Neural cell (in vitro differentiated cells): Measurements from ENCODE around the gene MTHFD1L. TPM values are rescaled to one million over a fixed set of nuclear protein-coding genes. Genes with fewer than 3 reads are reported as not detected.

Experiments
- H2AFZ ChIP-seq: fragments of 200-600, 300-800 bp; sonication (generic), shearing (Covaris generic); 2 replicates; pipeline ENCODE4 v1.6.0; 2014; ENCODE audit warnings: low read depth, mild to moderate bottlenecking, antibody characterized with exemption, low read length, moderate library complexity
- H3F3A ChIP-seq: fragments of 200-600 bp; shearing (Covaris generic); 2 replicates; pipeline ENCODE4 v1.6.1; 2016; ENCODE audit warnings: mild to moderate bottlenecking, moderate library complexity, mixed read lengths, antibody characterized with exemption, low read length; ENCODE audit not compliant: insufficient read depth, poor library complexity, severe bottlenecking
- H3K27ac ChIP-seq: fragments of 200-600, 300-800 bp; sonication (generic), shearing (Covaris generic); 2 replicates; pipeline ENCODE4 v1.5.1; 2014; ENCODE audit warnings: mild to moderate bottlenecking, low read length, moderate library complexity
- H3K27me3 ChIP-seq: fragments of 300-800, 200-600 bp; sonication (generic), shearing (Covaris generic); 2 replicates; pipeline ENCODE4 v1.6.0; 2014; ENCODE audit warnings: mild to moderate bottlenecking, low read depth, low read length, moderate library complexity; ENCODE audit not compliant: insufficient read depth
- H3K36me3 ChIP-seq: fragments of 300-800, 200-600 bp; sonication (generic), shearing (Covaris generic); 2 replicates; pipeline ENCODE4 v1.5.1; 2014; ENCODE audit warnings: mild to moderate bottlenecking, antibody characterized with exemption, low read length, moderate library complexity; ENCODE audit not compliant: insufficient read depth
- H3K4me2 ChIP-seq: fragments of 300-800, 200-600 bp; sonication (generic), shearing (Covaris generic); 2 replicates; pipeline ENCODE4 v1.6.0; 2014; ENCODE audit warnings: mild to moderate bottlenecking, low read length
- H3K4me3 ChIP-seq: fragments of 300-800, 200-600 bp; sonication (generic), shearing (Covaris generic); 2 replicates; pipeline ENCODE4 v1.5.1; 2014; ENCODE audit warnings: mild to moderate bottlenecking, low read length, moderate library complexity
- H3K79me2 ChIP-seq: fragments of 200-600 bp; shearing (Covaris generic); replicated peaks from 2 replicates; pipeline ENCODE4 v1.6.0; 2014; ENCODE audit warnings: mild to moderate bottlenecking, low read length, moderate library complexity; ENCODE audit not compliant: insufficient read depth
- H3K9ac ChIP-seq: fragments of 300-800, 200-600 bp; sonication (generic), shearing (Covaris generic); 2 replicates; pipeline ENCODE4 v1.6.1; 2016; ENCODE audit warnings: mild to moderate bottlenecking, low read length, mixed read lengths
- H3K9me2 ChIP-seq: fragments of 200-600 bp; shearing (Covaris generic); 2 replicates; pipeline ENCODE4 v1.6.1; 2016; ENCODE audit warnings: mild to moderate bottlenecking, low read length, mixed read lengths; ENCODE audit not compliant: insufficient read depth
- H3K9me3 ChIP-seq: fragments of 200-600, 300-800 bp; sonication (generic), shearing (Covaris generic); 2 replicates; pipeline ENCODE4 v1.6.1; 2016; ENCODE audit warnings: mild to moderate bottlenecking, mixed run types, low read length, moderate library complexity, mixed read lengths
- H4K20me1 ChIP-seq: fragments of 200-600 bp; shearing (Covaris generic); 2 replicates; pipeline ENCODE4 v1.6.1; 2016; ENCODE audit warnings: mild to moderate bottlenecking, mixed run types; ENCODE audit not compliant: insufficient read depth
- CTCF ChIP-seq: fragments of 450-650 bp; IDR thresholded peaks from 2 replicates; pipeline ENCODE4 v1.5.1; 2014; ENCODE audit warnings: antibody characterized with exemption, mild to moderate bottlenecking, moderate library complexity; ENCODE audit not compliant: poor library complexity, severe bottlenecking
- EP300 ChIP-seq: fragments of 450-650 bp; conservative IDR thresholded peaks from 2 replicates; pipeline ENCODE4 v1.6.1; 2014; ENCODE audit warnings: antibody characterized with exemption, mild to moderate bottlenecking, moderate library complexity; ENCODE audit not compliant: poor library complexity, severe bottlenecking
- EZH2 ChIP-seq: fragments of 200-600, 300-800 bp; shearing (Covaris generic), sonication (generic); IDR thresholded peaks from 2 replicates; pipeline ENCODE4 v1.6.1; 2014; ENCODE audit warnings: antibody characterized with exemption, low read length, borderline replicate concordance, mild to moderate bottlenecking; ENCODE audit not compliant: insufficient read depth, poor library complexity, severe bottlenecking
- MXI1 ChIP-seq: fragments of 450-650 bp; conservative IDR thresholded peaks from 2 replicates; pipeline ENCODE4 v1.6.1; 2014; ENCODE audit warnings: antibody characterized with exemption, mild to moderate bottlenecking; ENCODE audit not compliant: poor library complexity, severe bottlenecking
- POLR2AphosphoS5 ChIP-seq: IDR thresholded peaks from 2 replicates; pipeline ENCODE4 v1.6.1; 2012
- RAD21 ChIP-seq: fragments of 450-650 bp; conservative IDR thresholded peaks from 2 replicates; pipeline ENCODE4 v1.6.1; 2014; ENCODE audit warnings: antibody characterized with exemption, mild to moderate bottlenecking, moderate library complexity
- REST ChIP-seq: IDR thresholded peaks from 2 replicates; pipeline ENCODE4 v1.6.1; 2012; ENCODE audit warnings: borderline replicate concordance
- SMC3 ChIP-seq: fragments of 450-650 bp; conservative IDR thresholded peaks from 2 replicates; pipeline ENCODE4 v1.6.1; 2014; ENCODE audit warnings: antibody characterized with exemption, mild to moderate bottlenecking, moderate library complexity; ENCODE audit not compliant: poor library complexity
- TAF1 ChIP-seq: IDR thresholded peaks from 2 replicates; pipeline ENCODE4 v1.6.1; 2012; ENCODE audit warnings: low read depth
- polyA plus RNA-seq: library from polyadenylated mRNA; depleted of rRNA; stranded (reverse); fragments of >200 nt; gene quantifications from 2 replicates; pipeline ENCODE4 v1.2.3, GENCODE V29; 2014

MTHFD1L gene
- polyA plus RNA-seq, 1 donor from 2014 or later, result 6.3 TPM

DNA sequence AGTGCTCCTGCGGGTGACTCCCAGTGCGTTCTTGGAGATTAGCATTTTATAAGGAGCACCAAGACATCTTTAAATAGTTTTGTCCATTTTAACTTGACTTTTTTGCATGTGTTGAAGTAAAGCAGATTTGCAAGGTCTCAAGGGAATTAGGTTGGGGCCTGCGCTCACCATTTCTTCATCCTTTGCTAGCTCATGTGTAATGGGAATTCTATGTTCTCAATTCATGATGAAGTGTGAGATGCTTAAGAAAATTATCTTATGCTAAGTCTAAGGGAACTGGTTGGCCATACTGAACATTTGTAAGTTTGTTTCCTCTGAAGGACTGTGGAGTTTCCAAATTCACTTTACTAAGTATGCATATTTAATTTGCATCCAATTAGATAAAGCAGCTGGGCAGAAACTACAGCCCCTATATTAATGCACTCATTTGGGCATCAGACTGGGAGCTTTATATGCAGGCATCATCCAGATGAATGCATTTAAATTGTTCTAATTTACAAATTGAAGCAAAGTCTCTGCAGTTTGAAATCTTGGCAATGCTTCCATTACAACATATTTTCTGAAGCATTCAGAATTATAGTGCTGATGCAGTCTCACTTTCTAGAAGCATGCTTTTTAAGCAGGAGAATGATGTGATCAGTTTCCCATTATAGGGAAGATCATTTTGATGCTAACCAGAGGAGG lies 266.0 kb downstream of the MTHFD1L start:
- Histone ChIP-seq H3K9ac (no peak overlapping the region), H3K4me3 (no peak overlapping the region), H3K9me2 (no peaks in the 10 kb centered on the region), H3K4me2 (no peak overlapping the region), H2AFZ (no peak overlapping the region), H3K79me2 (no peaks in the 10 kb centered on the region), H3K9me3 (no peaks in the 10 kb centered on the region), H4K20me1 (no peaks in the 10 kb centered on the region), H3K27ac (no peak overlapping the region), H3K36me3 (no peaks in the 10 kb centered on the region), H3K27me3 (no peaks in the 10 kb centered on the region), H3F3A (no peaks in the 10 kb centered on the region)
- TF ChIP-seq CTCF, result no peak
- TF ChIP-seq POLR2AphosphoS5, result no peak
- no peak for TF ChIP-seq REST
- TF ChIP-seq TAF1, result no peak

DNA sequence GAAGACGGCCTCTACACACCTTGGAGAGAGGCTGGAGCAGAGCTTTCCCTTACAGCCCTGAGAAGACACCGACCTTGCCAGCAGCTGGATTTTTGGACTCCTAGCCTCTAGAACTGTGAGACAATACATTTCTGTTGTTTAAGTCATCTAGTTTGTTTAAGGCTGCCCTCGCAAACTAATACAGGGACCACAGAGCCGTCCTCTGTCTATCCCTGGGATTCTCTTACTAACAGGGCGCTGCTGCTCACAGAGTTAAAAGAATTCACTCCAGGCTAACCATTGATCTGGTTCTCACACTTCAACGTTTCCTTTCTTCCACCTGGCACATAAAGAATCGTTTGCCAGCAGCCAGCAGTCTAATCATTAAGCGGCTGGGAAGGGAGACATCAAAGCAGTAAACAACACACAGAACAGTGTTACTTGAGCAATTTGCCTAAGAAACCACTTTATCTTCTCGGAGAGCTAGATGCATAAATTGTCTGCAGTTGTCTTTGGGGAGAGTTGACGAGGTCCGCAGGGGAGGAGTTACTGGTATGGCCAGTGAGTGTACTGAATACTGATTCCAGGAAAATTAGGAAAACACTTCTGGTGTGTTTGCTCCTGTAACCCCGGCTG lies 270.7 kb downstream of the MTHFD1L start:
- H3K9ac ChIP-seq, result no peak overlapping the region
- no peaks in the 10 kb centered on the region for H3K36me3 ChIP-seq
- H3K27ac ChIP-seq, result peak overlapping the region; percentile 53
- no peak overlapping the region for H2AFZ ChIP-seq
- H3K9me2 ChIP-seq, result no peaks in the 10 kb centered on the region
- no peaks in the 10 kb centered on the region for H3K79me2 ChIP-seq
- no peaks in the 10 kb centered on the region for H3F3A ChIP-seq
- H3K4me3 ChIP-seq, result no peak overlapping the region
- H3K4me2 ChIP-seq, result no peak overlapping the region
- no peaks in the 10 kb centered on the region for H3K9me3 ChIP-seq
- no peaks in the 10 kb centered on the region for H3K27me3 ChIP-seq
- TF ChIP-seq RAD21 (no peak), EZH2 (no peak), MXI1 (no peak), CTCF (no peak), TAF1 (no peak), EP300 (no peak), SMC3 (no peak), POLR2AphosphoS5 (no peak), REST (no peak)
- no peaks in the 10 kb centered on the region for H4K20me1 ChIP-seq
